HCT116 (cell line): Measurements from ENCODE around the gene ROS1. TPM values are rescaled to one million over a fixed set of nuclear protein-coding genes. Genes with fewer than 3 reads are reported as not detected.

Source experiments
- ATAC-seq: fragments of 200-7000 bp; cut with Tn5 transposase; 2 replicates; pipeline ENCODE4 v1.9.1; 2020; ENCODE audit warnings: mild to moderate bottlenecking, moderate library complexity
- BruUV-seq: library from RNA; stranded (reverse); fragments of 400-500 nt; replicated peaks from 2 replicates; lab custom pipeline; 2021; lab: Mats Ljungman, UMichigan
- CTCF ChIA-PET: fragments of 300-600 bp; sonication (Branson Sonifier 250); formaldehyde crosslinking; loops from one replicate; lab custom pipeline; 2021; ENCODE audit warnings: antibody characterized with exemption; lab: Charles Lee
- POLR2A ChIA-PET: fragments of 300-600, 350-600 bp; sonication (Branson Sonifier 250); formaldehyde crosslinking; loops from one replicate; lab custom pipeline; 2021; ENCODE audit warnings: antibody characterized with exemption; lab: Charles Lee
- RAD21 ChIA-PET, 2 experiments: fragments of 300-600 bp; sonication (Branson Sonifier 250); formaldehyde crosslinking; loops; one replicate each; lab custom pipeline; 2023; ENCODE audit warnings: low total read pairs in 2 of 2; ENCODE audit not compliant: uncharacterized antibody in 2 of 2, unreplicated experiment in 2 of 2, low non-redundant PET in 1 of 2; lab: Charles Lee
- DNase-seq: peaks from one replicate; pipeline ENCODE4 v3.0.0-alpha.2; 2010; ENCODE audit warnings: low read depth, low spot score
- H2AFZ ChIP-seq: fragments of 200-600 bp; shearing (Covaris generic), sonication (generic); 2 replicates; pipeline ENCODE4 v1.6.1; 2017; ENCODE audit warnings: low read depth, mixed run types, mixed read lengths, antibody characterized with exemption, low read length; ENCODE audit not compliant: poor library complexity, severe bottlenecking
- H3K27ac ChIP-seq: 2 replicates; pipeline ENCODE4 v1.5.1; 2012; ENCODE audit warnings: low read depth, low read length
- H3K27me3 ChIP-seq: fragments of 200-600 bp; sonication (generic); 2 replicates; pipeline ENCODE4 v1.6.1; 2016; ENCODE audit warnings: mixed run types, low read length, mixed read lengths; ENCODE audit not compliant: insufficient read depth
- H3K36me3 ChIP-seq, 2 experiments: fragments of 200-500 bp in 1 of 2; fragments of 200-600 bp in 1 of 2; sonication (Bioruptor generic) in 1 of 2; sonication (generic) in 1 of 2; 2 replicates each; pipeline versions ENCODE4 v1.5.1 to v1.6.1; 2014 to 2016; ENCODE audit warnings: low read length in 2 of 2, inconsistent platforms in 1 of 2, mixed read lengths in 1 of 2, mixed run types in 1 of 2; ENCODE audit not compliant: insufficient read depth in 2 of 2, control insufficient read depth in 1 of 2
- H3K4me1 ChIP-seq, 2 experiments: fragments of 200-600 bp in 1 of 2; sonication (generic) in 1 of 2; 2 replicates each; pipeline versions ENCODE4 v1.5.1 to v1.6.1; 2012 to 2017; ENCODE audit warnings: low read length in 2 of 2, inconsistent platforms in 1 of 2, mild to moderate bottlenecking in 1 of 2, mixed read lengths in 1 of 2, mixed run types in 1 of 2, moderate library complexity in 1 of 2; ENCODE audit not compliant: insufficient read depth in 2 of 2, control insufficient read depth in 1 of 2
- H3K4me2 ChIP-seq: fragments of 200-600 bp; sonication (generic); 2 replicates; pipeline ENCODE4 v1.6.1; 2017; ENCODE audit warnings: mixed run types, low read length, mixed read lengths
- H3K4me3 ChIP-seq, 2 experiments: fragments of 200-600 bp in 1 of 2; sonication (generic) in 1 of 2; replicated peaks in 1 of 2; 2 replicates each; pipeline ENCODE4 v1.5.1; 2011 to 2016; ENCODE audit warnings: low read length in 2 of 2, control low read depth in 1 of 2, low read depth in 1 of 2, mild to moderate bottlenecking in 1 of 2, mixed read lengths in 1 of 2, mixed run types in 1 of 2
- H3K79me2 ChIP-seq: fragments of 200-600 bp; sonication (generic); 2 replicates; pipeline ENCODE4 v1.6.1; 2017; ENCODE audit warnings: mild to moderate bottlenecking, mixed run types, low read length, moderate library complexity, mixed read lengths; ENCODE audit not compliant: insufficient read depth
- H3K9ac ChIP-seq: fragments of 200-600 bp; sonication (generic); 2 replicates; pipeline ENCODE4 v1.6.1; 2016; ENCODE audit warnings: low read length, mixed read lengths
- H3K9me2 ChIP-seq: fragments of 200-600 bp; sonication (generic), shearing (Covaris generic); 2 replicates; pipeline ENCODE4 v1.6.1; 2017; ENCODE audit warnings: mixed run types, mild to moderate bottlenecking, moderate library complexity; ENCODE audit not compliant: insufficient read depth
- H3K9me3 ChIP-seq, 2 experiments: fragments of 200-500 bp in 1 of 2; fragments of 200-600 bp in 1 of 2; sonication (Bioruptor generic) in 1 of 2; sonication (generic) in 1 of 2; 2 replicates each; pipeline ENCODE4 v1.6.1; 2014 to 2017; ENCODE audit warnings: low read length in 2 of 2, mixed read lengths in 2 of 2, inconsistent platforms in 1 of 2, low read depth in 1 of 2, mild to moderate bottlenecking in 1 of 2, mixed run types in 1 of 2, moderate library complexity in 1 of 2; ENCODE audit not compliant: control insufficient read depth in 1 of 2, insufficient read depth in 1 of 2
- H4K20me1 ChIP-seq: fragments of 200-600 bp; sonication (generic), shearing (Covaris generic); 2 replicates; pipeline ENCODE4 v1.6.1; 2017; ENCODE audit warnings: mixed run types, mild to moderate bottlenecking, moderate library complexity; ENCODE audit not compliant: insufficient read depth
- CBX3 ChIP-seq: IDR thresholded peaks from 2 replicates; pipeline ENCODE4 v1.6.1; 2012; ENCODE audit warnings: low read depth
- ELF1 ChIP-seq: IDR thresholded peaks from 2 replicates; pipeline ENCODE4 v1.6.1; 2012; ENCODE audit warnings: low read depth, borderline replicate concordance
- EZH2 ChIP-seq: fragments of 200-600 bp; sonication (generic); IDR thresholded peaks from 2 replicates; pipeline ENCODE4 v1.6.1; 2017; ENCODE audit warnings: antibody characterized with exemption, mixed run types
- FOSL1 ChIP-seq: IDR thresholded peaks from 2 replicates; pipeline ENCODE4 v1.6.1; 2012; ENCODE audit warnings: low read depth
- POLR2A ChIP-seq: IDR thresholded peaks from 2 replicates; pipeline ENCODE4 v1.7.0; 2011; ENCODE audit warnings: borderline replicate concordance; ENCODE audit not compliant: insufficient read depth, insufficient read length; ENCODE audit errors: extremely low read depth
- POLR2AphosphoS5 ChIP-seq: IDR thresholded peaks from 2 replicates; pipeline ENCODE4 v1.6.1; 2011; ENCODE audit warnings: mild to moderate bottlenecking, low read depth, low read length, moderate library complexity
- RAD21 ChIP-seq: IDR thresholded peaks from 2 replicates; pipeline ENCODE4 v1.6.1; 2012; ENCODE audit warnings: low read depth, mild to moderate bottlenecking
- SRF ChIP-seq: IDR thresholded peaks from 2 replicates; pipeline ENCODE4 v1.6.1; 2012; ENCODE audit warnings: low read depth
- YY1 ChIP-seq: IDR thresholded peaks from 2 replicates; pipeline ENCODE4 v1.6.1; 2011; ENCODE audit warnings: low read length, low read depth, moderate library complexity, mild to moderate bottlenecking; ENCODE audit not compliant: insufficient replicate concordance; ENCODE audit errors: extremely low read depth
- ZFX ChIP-seq: fragments of 450-650 bp; IDR thresholded peaks from 2 replicates; pipeline ENCODE4 v1.6.1; 2017
- intact Hi-C: fragments of 100-400 bp; cut with micrococcal nuclease; formaldehyde crosslinking; loops from 2 replicates; pipeline ENCODE4 v1.10.0; 2022
- total RNA-seq: library from RNA; stranded (reverse); gene quantifications from one replicate; pipeline ENCODE4 v1.2.1, GENCODE V29; 2021; ENCODE audit not compliant: unreplicated experiment
- TF ChIP-seq, protein P1 (sequence below): IDR thresholded peaks from 2 replicates; pipeline ENCODE4 v1.6.1; 2012; ENCODE audit warnings: low read depth
- TF ChIP-seq, protein P2 (sequence below): IDR thresholded peaks from 2 replicates; pipeline ENCODE4 v1.6.1; 2012

The ROS1 gene
- total RNA-seq, 1 experiment from 2014 or later: not detected

DNA sequence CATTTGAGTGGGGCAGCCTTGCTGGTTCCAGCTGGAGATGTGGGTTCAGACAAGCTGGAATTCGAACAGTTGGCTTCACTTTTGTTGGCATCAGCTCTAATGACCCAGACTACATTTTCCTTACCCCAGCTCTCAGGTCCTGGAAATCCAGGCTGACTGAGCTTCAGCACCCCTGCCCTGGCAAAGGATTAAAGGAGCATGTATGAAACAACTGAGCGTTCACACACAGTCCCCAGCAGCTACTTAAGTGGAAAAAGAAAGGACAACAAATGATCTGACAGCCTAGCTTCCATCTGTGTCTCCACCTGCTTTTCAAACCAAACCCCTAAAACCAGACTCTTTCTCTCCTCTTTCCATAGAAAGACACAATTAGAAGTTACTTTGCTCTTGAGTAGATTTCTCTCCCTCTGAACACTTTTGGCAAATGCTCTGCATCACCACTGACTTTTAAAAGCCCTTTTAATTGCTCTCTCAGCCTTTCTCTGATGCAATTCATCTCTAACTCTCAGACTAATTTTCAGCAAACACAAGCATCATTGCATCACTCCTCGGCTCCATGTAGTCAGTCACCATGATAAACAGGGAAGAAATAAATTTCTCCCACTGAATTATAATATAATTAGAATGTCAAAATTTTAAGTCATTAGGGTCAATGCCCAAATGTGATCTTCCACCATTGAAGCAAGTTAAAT lies 28.1 kb downstream of the ROS1 start:
- no peaks in the 10 kb centered on the region for H3K9me3 ChIP-seq
- no peaks in the 10 kb centered on the region for H3K9me2 ChIP-seq
- no peak overlapping the region for H3K27ac ChIP-seq
- no peaks in the 10 kb centered on the region for H3K27me3 ChIP-seq
- no peak for DNase-seq
- H3K9ac ChIP-seq: no peak overlapping the region
- CTCF ChIA-PET: no interaction called here
- no peak overlapping the region for H2AFZ ChIP-seq
- intact Hi-C loops: no loop called here
- no peaks in the 10 kb centered on the region for H4K20me1 ChIP-seq
- no TSS peak for BruUV-seq
- RAD21 ChIA-PET: no interaction called here
- H3K79me2 ChIP-seq: no peaks in the 10 kb centered on the region
- H3K4me3 ChIP-seq: no peak overlapping the region
- TF ChIP-seq POLR2AphosphoS5 (no peak), EZH2 (no peak), ELF1 (no peak), RAD21 (no peak), POLR2A (no peak), ZFX (no peak), FOSL1 (no peak), SRF (no peak), CBX3 (no peak), YY1 (no peak)
- TF ChIP-seq, protein P1, sequence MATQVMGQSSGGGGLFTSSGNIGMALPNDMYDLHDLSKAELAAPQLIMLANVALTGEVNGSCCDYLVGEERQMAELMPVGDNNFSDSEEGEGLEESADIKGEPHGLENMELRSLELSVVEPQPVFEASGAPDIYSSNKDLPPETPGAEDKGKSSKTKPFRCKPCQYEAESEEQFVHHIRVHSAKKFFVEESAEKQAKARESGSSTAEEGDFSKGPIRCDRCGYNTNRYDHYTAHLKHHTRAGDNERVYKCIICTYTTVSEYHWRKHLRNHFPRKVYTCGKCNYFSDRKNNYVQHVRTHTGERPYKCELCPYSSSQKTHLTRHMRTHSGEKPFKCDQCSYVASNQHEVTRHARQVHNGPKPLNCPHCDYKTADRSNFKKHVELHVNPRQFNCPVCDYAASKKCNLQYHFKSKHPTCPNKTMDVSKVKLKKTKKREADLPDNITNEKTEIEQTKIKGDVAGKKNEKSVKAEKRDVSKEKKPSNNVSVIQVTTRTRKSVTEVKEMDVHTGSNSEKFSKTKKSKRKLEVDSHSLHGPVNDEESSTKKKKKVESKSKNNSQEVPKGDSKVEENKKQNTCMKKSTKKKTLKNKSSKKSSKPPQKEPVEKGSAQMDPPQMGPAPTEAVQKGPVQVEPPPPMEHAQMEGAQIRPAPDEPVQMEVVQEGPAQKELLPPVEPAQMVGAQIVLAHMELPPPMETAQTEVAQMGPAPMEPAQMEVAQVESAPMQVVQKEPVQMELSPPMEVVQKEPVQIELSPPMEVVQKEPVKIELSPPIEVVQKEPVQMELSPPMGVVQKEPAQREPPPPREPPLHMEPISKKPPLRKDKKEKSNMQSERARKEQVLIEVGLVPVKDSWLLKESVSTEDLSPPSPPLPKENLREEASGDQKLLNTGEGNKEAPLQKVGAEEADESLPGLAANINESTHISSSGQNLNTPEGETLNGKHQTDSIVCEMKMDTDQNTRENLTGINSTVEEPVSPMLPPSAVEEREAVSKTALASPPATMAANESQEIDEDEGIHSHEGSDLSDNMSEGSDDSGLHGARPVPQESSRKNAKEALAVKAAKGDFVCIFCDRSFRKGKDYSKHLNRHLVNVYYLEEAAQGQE: no peak
- TF ChIP-seq, protein P2, sequence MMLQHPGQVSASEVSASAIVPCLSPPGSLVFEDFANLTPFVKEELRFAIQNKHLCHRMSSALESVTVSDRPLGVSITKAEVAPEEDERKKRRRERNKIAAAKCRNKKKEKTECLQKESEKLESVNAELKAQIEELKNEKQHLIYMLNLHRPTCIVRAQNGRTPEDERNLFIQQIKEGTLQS: no peak
- no peaks in the 10 kb centered on the region for H3K36me3 ChIP-seq
- H3K4me2 ChIP-seq: no peak overlapping the region
- H3K4me1 ChIP-seq: no peaks in the 10 kb centered on the region
- POLR2A ChIA-PET: no interaction called here
- ATAC-seq: no peak
